Activated naive CD4-positive, alpha-beta T cell treated with anti-CD3 and anti-CD28 coated beads, Interleukin-2, amount 10 ng/mL, durations not matched to agents 7 days and 5 days (primary cell): ENCODE data around the gene MINDY3.

Source experiments
- CTCF ChIA-PET: fragments of 350-600 bp; sonication (Branson Sonifier 250); formaldehyde crosslinking; loops from one replicate; lab custom pipeline; 2021; ENCODE audit warnings: antibody characterized with exemption; lab: Charles Lee
- DNase-seq: peaks from one replicate; pipeline ENCODE4 v3.0.0-alpha.2; 2020
- H3K27ac Mint-ChIP-seq: one replicate; pipeline ENCODE4 v1.8.0; 2021; ENCODE audit warnings: mild to moderate bottlenecking, moderate library complexity, mixed read lengths
- H3K27me3 Mint-ChIP-seq: one replicate; pipeline ENCODE4 v1.8.0; 2021; ENCODE audit warnings: mild to moderate bottlenecking, mixed read lengths
- H3K36me3 Mint-ChIP-seq: one replicate; pipeline ENCODE4 v1.8.0; 2021; ENCODE audit warnings: mixed read lengths
- H3K4me1 Mint-ChIP-seq: one replicate; pipeline ENCODE4 v1.8.0; 2021; ENCODE audit warnings: mixed read lengths
- H3K4me3 Mint-ChIP-seq: one replicate; pipeline ENCODE4 v1.8.0; 2021; ENCODE audit warnings: mild to moderate bottlenecking, moderate library complexity, mixed read lengths
- H3K9me3 Mint-ChIP-seq: one replicate; pipeline ENCODE4 v1.8.0; 2021; ENCODE audit warnings: mixed read lengths

MINDY3 gene

DNA sequence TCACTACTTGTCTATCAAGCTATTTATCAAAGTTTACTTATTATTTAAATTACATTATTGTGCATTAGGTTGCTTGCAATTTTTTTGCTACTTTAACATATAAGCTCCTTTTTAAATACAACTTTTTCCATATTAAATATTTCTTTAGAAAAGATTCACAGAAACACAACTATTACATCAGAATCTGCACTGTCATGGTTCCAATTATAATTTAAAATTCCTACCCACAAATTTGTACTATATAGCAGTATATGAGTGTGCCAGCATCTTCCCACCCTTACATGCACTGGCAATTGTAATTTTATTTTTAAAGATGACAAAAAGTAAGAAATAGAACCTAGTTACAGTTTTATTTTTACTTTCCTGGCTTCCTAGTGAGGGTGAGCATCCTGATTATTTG is 15.8 kb downstream of the MINDY3 start:
- Mint-ChIP-seq H3K9me3 (no peaks in the 10 kb centered on the region), H3K27ac (no peak overlapping the region), H3K27me3 (no peaks in the 10 kb centered on the region), H3K4me1 (peaks cover 20% of the 10 kb centered on the region), H3K4me3 (no peak overlapping the region), H3K36me3 (peaks cover 31% of the 10 kb centered on the region)
- CTCF ChIA-PET, result no interaction called here
- no peak for DNase-seq

DNA sequence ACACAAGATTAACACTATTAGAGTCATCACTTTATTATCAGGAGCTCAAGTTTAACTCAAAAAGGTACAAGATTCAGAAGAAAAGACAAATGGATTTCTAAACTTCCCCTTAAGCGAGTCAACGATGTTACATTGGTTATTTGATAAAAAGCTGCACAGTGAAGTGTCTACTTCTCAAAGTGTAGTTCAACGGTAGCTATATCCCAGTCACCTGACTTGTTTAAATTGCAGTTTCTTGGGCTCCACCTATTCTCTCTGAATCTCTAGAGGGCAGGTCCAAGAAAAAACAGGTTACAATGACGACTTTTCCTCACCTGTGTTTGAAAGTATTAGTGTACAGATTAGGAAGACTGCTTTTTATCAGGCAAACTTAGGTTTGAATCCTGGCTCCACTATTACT is 16.6 kb downstream of the MINDY3 start:
- H3K36me3 Mint-ChIP-seq, result peaks cover 29% of the 10 kb centered on the region
- H3K9me3 Mint-ChIP-seq, result no peaks in the 10 kb centered on the region
- H3K4me3 Mint-ChIP-seq, result no peak overlapping the region
- no peaks in the 10 kb centered on the region for H3K27me3 Mint-ChIP-seq
- H3K27ac Mint-ChIP-seq, result no peak overlapping the region
- CTCF ChIA-PET, result no interaction called here
- H3K4me1 Mint-ChIP-seq, result peaks cover 17% of the 10 kb centered on the region
- no peak for DNase-seq

GRCh38 chr10:15842556-15843169 is 17.6 kb downstream of the MINDY3 start:
- Mint-ChIP-seq H3K4me1 (peaks cover 17% of the 10 kb centered on the region), H3K4me3 (no peak overlapping the region), H3K36me3 (peaks cover 28% of the 10 kb centered on the region), H3K27me3 (no peaks in the 10 kb centered on the region), H3K27ac (peak overlapping the region; percentile 3), H3K9me3 (no peaks in the 10 kb centered on the region)
- CTCF ChIA-PET, result no interaction called here
- DNase-seq, result no peak

- Mint-ChIP-seq H3K9me3 (no peaks in the 10 kb centered on the region), H3K27ac (no peak overlapping the region), H3K36me3 (peaks cover 26% of the 10 kb centered on the region), H3K27me3 (no peaks in the 10 kb centered on the region), H3K4me1 (peaks cover 17% of the 10 kb centered on the region), H3K4me3 (no peak overlapping the region)
- CTCF ChIA-PET, result no interaction called here
- DNase-seq, result no peak
Observed at GRCh38 chr10:15841696-15842095, 18.6 kb downstream of the MINDY3 start.

GRCh38 chr10:15836807-15837206 is 23.5 kb downstream of the MINDY3 start:
- Mint-ChIP-seq H3K4me1 (peaks cover 5% of the 10 kb centered on the region), H3K27me3 (no peaks in the 10 kb centered on the region), H3K36me3 (peaks cover 23% of the 10 kb centered on the region), H3K4me3 (no peak overlapping the region), H3K9me3 (no peaks in the 10 kb centered on the region), H3K27ac (no peak overlapping the region)
- DNase-seq, result no peak
- CTCF ChIA-PET, result no interaction called here

- CTCF ChIA-PET, result interaction anchor here (0.5 kb wide), 1 partner anchor 16 kb away, joined by 3 read pairs; no protein-coding TSS in a partner anchor
- Mint-ChIP-seq H3K27ac (no peak overlapping the region), H3K36me3 (peaks cover 40% of the 10 kb centered on the region), H3K9me3 (no peaks in the 10 kb centered on the region), H3K4me1 (peaks cover 6% of the 10 kb centered on the region), H3K27me3 (no peaks in the 10 kb centered on the region), H3K4me3 (no peak overlapping the region)
- no peak for DNase-seq
Observed at GRCh38 chr10:15829495-15829894, 30.8 kb downstream of the MINDY3 start.

DNA sequence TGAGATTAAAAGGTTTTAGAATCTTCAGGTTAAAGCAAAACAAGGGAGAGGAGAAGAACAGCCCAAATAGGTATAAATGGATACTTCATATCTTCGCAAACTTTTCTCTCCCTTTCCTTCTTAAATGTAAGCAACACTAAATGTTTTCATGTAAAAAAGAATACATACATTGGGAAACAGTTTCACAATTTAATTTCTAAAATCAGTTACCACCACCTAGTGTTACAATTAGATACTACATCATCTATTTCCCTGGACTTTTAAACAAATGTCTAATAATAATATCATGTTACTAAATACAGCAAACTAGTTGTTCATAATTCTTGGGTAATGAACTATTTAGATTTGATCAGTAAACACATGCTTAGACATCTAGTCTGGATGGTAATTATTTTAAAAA is 35.8 kb downstream of the MINDY3 start:
- Mint-ChIP-seq H3K36me3 (peaks cover 25% of the 10 kb centered on the region), H3K9me3 (no peaks in the 10 kb centered on the region), H3K27me3 (no peaks in the 10 kb centered on the region), H3K4me3 (no peak overlapping the region), H3K4me1 (no peaks in the 10 kb centered on the region), H3K27ac (no peak overlapping the region)
- DNase-seq, result no peak
- CTCF ChIA-PET, result no interaction called here

- CTCF ChIA-PET, result no interaction called here
- DNase-seq, result no peak
- no peak overlapping the region for H3K27ac Mint-ChIP-seq
Observed at GRCh38 chr10:15822131-15822530, 38.2 kb downstream of the MINDY3 start.

GRCh38 chr10:15821046-15821683 is 39.1 kb downstream of the MINDY3 start:
- Mint-ChIP-seq H3K27me3 (no peaks in the 10 kb centered on the region), H3K4me1 (no peaks in the 10 kb centered on the region), H3K36me3 (peaks cover 32% of the 10 kb centered on the region), H3K9me3 (no peaks in the 10 kb centered on the region), H3K27ac (peak overlapping the region; percentile 24), H3K4me3 (no peak overlapping the region)
- CTCF ChIA-PET, result no interaction called here
- DNase-seq, result no peak

More at GRCh38 chr10:15822131-15822530, 38.2 kb downstream of the MINDY3 start:
- no peaks in the 10 kb centered on the region for H3K9me3 Mint-ChIP-seq
- H3K4me3 Mint-ChIP-seq, result no peak overlapping the region
- no peaks in the 10 kb centered on the region for H3K4me1 Mint-ChIP-seq
- H3K36me3 Mint-ChIP-seq, result peaks cover 30% of the 10 kb centered on the region
- no peaks in the 10 kb centered on the region for H3K27me3 Mint-ChIP-seq

GRCh38 chr10:15817409-15818046 is 42.8 kb downstream of the MINDY3 start:
- Mint-ChIP-seq H3K9me3 (no peaks in the 10 kb centered on the region), H3K4me3 (no peak overlapping the region), H3K27ac (no peak overlapping the region), H3K4me1 (no peaks in the 10 kb centered on the region), H3K36me3 (peaks cover 30% of the 10 kb centered on the region), H3K27me3 (no peaks in the 10 kb centered on the region)
- DNase-seq, result no peak
- CTCF ChIA-PET, result no interaction called here

GRCh38 chr10:15815242-15815885 is 44.9 kb downstream of the MINDY3 start:
- H3K36me3 Mint-ChIP-seq, result peaks cover 25% of the 10 kb centered on the region
- no peak overlapping the region for H3K27ac Mint-ChIP-seq
- no peak overlapping the region for H3K4me3 Mint-ChIP-seq
- no peaks in the 10 kb centered on the region for H3K9me3 Mint-ChIP-seq
- H3K27me3 Mint-ChIP-seq, result no peaks in the 10 kb centered on the region
- CTCF ChIA-PET, result no interaction called here
- no peaks in the 10 kb centered on the region for H3K4me1 Mint-ChIP-seq
- no peak for DNase-seq

DNA sequence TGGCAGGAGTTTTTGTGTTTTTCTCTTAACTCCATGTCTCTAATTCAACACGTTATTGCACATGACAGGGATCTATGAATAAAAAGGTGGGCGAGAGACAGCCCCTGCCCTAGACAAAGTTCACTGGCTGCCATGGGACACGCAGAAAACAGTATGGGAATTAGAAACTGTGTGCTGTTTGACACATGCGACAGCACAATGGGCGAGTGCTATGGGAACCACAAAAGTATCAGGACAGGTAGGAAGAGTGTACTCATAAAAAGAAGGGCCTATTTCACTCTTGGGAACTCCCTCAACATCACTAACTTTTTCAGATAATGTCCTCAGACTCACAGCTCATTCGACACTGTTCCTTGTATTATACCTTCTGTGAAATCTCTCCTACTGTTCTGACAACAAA is 45.7 kb downstream of the MINDY3 start:
- no peaks in the 10 kb centered on the region for H3K27me3 Mint-ChIP-seq
- H3K4me1 Mint-ChIP-seq, result no peaks in the 10 kb centered on the region
- no peak overlapping the region for H3K27ac Mint-ChIP-seq
- H3K36me3 Mint-ChIP-seq, result peaks cover 22% of the 10 kb centered on the region
- CTCF ChIA-PET, result no interaction called here
- H3K9me3 Mint-ChIP-seq, result no peaks in the 10 kb centered on the region
- DNase-seq, result no peak
- no peak overlapping the region for H3K4me3 Mint-ChIP-seq

DNA sequence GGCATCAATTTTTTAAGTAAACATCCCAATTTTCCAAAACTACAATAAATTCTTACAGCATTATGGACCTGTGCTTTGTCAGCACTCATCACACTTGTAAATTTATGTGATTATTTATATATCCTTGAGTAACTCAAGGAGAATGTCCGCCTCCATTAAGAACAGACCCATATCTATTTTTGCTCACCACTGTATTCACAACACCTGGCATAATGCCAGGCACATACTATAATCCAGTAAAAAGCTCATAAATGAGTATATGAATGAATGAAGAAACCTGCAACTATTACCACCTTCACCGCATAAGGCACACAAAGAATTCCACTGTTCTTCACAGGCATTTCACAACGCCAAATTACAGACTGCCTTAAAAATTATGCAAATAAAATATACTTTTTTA is 46.9 kb downstream of the MINDY3 start:
- Mint-ChIP-seq H3K27me3 (no peaks in the 10 kb centered on the region), H3K36me3 (peaks cover 19% of the 10 kb centered on the region), H3K4me3 (no peak overlapping the region), H3K9me3 (no peaks in the 10 kb centered on the region), H3K27ac (no peak overlapping the region), H3K4me1 (no peaks in the 10 kb centered on the region)
- no peak for DNase-seq
- CTCF ChIA-PET, result no interaction called here

- Mint-ChIP-seq H3K27ac (no peak overlapping the region), H3K4me1 (no peaks in the 10 kb centered on the region), H3K4me3 (no peak overlapping the region), H3K27me3 (no peaks in the 10 kb centered on the region), H3K9me3 (no peaks in the 10 kb centered on the region), H3K36me3 (peaks cover 23% of the 10 kb centered on the region)
- DNase-seq, result no peak
- CTCF ChIA-PET, result no interaction called here
Observed at GRCh38 chr10:15809450-15809849, 50.9 kb downstream of the MINDY3 start.
